Measurements from ENCODE around the gene TP53INP2.
A peak's percentile ranks its signal among the peaks of the same experiment; 100 is the strongest.
"Not testable (repeated sequence)": the region's sequence is repeated elsewhere in the genome, so short reads cannot be mapped to it uniquely, and the experiment has no call there.

The TP53INP2 gene

DNA sequence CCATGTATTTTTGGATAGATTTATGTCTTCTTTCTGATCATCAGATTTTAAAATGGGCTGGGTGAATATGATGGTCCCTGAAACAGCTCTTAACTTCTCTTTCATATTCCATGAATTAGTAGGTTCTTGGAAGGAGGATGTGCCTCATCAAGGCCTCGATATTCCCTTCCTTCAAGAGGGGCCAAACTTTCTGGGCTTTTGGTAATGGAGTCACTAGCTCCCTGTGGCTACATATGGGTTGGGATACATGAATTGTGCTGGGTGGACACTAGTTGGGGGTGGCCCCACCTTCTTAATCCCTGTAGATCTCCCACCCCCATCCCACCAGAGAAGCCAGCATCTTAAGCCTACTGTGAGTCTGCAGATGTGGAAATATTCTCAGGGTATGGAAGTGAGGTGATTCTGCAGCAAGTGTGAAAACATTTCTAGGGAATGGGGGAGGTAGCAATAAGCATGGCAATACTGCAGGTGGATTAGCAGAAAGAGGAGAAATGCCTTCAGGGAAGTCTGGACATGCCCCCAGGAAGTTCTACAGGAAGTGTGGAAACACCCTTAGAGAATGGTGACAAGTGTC lies 2.2 kb downstream of the TP53INP2 start:
- DNase-seq = no peak

DNA sequence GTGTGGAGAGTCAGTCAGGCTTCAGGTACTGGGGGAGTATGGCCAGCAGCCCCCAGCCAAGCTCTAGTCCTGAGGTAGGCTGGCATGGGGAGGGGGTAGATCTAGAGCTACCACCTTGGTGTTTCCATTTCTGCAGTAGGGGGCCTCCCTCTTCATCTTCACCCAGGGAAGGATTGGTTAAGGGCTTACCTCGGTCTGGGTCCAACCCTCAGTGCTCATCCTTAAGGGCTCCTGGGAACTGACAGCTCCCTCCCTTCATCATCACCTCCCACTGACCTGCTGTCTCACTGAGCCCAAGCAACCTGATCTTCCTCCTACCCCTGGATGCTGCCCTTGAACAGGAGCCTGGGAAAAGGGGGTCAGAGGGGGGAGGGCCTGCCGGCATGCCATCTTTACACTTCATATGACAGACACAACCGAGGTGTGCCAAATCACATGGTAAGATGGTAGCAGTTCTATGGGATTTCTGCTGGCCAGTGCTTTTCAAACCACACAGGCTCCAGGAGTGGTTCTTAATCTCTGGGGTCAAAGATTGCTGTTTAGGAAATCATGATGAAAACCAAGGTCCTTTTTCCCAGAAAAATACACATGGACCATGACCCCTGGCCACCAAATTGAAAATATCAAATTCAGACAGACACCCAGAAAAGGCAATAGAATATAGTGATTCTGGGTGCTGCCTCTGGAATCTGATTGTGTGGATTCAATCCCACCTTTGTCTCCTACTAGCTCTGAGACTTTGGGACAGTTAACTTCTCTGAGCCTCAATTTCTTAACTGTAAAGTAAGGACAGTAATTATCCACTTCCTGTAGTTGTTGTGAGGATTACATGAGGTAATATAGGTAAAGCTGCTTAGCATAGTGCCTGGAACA lies 3.0 kb downstream of the TP53INP2 start:
- no peak for DNase-seq

DNA sequence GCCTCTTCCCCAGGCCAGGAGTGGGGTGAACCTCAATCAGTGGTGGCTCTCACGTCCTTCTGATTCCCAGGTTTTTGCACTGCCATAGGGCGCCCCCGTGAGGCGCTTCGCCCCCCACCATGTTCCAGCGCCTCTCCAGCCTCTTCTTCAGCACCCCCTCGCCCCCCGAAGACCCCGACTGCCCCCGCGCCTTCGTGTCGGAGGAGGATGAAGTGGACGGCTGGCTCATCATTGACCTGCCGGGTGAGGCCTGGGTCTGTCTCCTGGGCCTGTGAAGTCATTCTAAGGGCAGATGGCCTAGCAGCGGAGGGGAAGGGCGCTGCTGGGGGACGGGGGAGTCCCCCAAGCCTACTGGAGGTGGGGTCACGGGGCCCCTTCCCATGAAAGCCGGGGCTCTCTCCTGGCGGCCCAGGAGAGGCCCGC lies 4.5 kb downstream of the TP53INP2 start:
- DNase-seq = no peak

DNA sequence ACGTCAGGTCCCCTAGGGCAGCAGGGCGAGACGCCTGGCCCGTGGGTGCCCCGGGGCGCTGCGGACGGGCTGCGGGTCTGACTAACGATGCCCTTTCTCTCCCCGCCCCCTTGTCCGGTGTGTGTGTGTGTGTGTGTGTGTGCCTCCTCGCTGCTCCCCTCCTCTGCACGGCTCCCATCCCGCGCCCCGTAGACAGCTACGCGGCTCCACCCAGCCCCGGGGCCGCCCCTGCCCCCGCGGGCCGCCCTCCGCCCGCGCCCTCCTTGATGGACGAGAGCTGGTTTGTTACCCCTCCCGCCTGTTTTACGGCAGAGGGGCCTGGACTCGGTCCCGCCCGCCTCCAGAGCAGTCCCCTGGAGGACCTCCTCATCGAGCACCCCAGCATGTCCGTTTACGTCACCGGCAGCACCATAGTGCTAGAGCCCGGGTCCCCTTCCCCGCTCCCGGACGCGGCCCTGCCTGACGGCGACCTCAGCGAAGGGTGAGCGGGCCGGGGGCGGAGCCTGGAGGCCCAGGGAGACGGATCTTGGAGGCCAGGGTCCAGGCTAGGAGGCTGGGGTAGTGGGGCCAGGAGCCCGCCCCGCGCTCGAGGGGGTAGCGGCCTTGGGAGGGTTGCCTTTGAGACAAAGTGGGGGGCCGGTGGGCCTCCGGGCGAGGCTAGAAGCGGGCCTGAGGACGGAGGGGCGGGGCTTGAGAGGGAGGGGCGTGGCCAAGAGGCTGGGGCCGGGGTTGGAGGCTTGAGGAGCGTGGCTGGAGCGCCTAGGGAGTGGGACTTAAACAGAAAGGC lies 5.1 kb downstream of the TP53INP2 start:
- peak; percentile 83 for DNase-seq

DNA sequence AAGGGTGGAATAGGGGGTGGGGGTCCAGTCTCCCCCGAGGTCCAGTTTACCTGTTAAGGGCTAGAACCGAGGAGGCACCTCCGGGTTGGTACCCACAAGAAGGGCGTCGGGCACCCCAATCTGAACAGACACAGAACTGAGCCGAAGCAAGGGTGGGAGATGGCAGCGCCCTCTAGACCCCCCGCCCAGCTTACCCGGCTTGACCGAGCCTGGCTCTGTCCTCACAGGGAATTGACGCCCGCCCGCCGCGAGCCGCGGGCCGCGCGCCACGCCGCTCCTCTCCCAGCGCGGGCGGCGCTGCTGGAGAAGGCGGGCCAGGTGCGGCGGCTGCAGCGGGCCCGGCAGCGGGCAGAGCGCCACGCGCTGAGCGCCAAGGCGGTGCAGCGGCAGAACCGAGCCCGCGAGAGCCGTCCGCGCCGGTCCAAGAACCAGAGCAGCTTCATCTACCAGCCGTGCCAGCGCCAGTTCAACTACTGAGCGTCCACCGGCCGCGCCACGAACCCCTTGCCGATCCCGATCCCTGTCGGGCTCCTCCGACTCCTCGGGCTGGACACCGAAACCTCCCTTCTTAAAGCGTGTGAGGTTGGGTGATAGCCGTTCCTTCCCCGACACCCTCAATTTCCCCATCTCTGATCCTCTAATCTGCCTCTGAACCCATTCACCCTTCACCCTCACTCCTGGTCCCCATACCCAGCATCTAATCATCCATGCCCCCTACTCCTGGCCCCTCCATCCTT lies 5.9 kb downstream of the TP53INP2 start:
- DNase-seq = peak; percentile 26

DNA sequence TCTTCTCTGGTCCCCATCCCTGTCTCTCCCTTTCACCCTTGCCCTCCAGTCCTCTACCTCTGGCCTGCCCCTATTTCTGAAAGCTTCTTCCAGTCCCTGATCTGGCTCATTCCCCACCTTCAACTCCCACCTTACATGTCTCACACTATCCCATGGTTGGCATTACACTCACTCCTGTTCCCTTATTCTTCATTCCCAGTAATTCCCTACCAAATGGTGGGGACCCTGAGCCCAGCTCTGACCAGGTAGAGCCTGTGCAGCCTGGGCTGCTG lies 6.4 kb downstream of the TP53INP2 start:
- no peak for DNase-seq

DNA sequence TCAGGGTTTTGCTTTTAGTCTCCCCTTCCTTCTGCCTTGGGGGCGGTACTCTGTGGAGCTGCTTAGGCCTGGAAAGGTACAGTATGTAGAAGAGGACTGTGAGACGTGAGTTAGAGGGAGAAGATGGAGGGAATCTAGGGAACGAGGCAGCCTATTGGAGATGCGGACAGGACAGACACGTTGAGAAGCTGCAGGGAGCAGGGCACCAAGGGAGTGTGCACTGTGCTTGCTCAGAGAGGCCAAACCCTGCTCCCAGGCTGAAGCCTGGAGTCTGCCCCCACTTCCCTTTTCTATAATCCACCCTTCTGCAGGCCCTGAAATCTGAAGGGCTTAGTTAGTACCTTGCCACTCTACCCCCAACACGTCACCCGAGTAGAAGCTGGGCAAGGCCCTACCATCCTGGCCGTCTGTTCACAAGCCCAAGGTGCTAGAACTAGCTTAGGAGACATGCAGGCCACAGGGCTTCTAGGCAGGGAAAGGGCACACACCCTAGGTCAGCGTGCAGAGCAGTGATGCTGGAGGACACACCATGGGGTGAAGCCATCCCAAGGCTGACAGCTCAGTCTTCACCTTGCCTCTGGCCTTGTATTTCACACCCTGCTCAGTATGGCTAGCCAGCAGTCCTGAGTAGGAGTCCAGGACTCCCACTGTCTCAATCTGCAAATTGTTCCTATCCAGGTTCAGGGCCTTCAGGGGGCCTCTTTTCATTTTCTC lies 6.9 kb downstream of the TP53INP2 start:
- no peak for DNase-seq

DNA sequence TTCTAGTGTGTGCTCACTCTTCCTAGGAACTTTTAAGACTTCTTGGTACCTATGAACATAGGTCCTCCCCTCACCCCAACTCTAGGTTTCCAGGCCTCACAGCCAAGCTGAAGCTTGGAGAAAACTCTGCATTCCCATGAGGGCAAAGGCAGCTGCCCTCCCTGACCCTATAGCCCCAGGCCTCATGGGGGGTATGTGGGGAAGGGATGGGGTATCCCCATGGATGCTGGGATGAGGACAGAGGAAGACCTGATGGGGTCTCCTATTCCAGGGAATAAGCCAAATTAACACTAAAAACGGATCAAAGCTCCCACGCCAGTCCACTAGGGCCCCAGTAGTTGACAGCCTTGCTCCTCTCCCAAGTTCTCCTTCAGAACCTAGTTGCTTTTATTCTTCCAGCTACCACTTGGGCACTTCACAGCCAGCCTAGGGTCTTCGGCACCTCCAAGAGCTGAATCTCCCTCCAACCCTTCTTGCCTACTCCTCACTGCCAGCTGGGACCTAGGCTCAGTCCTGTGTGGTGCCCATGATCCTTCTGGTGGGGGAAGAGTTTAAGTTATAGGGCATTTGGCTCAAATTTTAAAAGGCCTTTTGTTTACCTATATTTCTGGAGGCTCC lies 7.8 kb downstream of the TP53INP2 start:
- no peak for DNase-seq

DNA sequence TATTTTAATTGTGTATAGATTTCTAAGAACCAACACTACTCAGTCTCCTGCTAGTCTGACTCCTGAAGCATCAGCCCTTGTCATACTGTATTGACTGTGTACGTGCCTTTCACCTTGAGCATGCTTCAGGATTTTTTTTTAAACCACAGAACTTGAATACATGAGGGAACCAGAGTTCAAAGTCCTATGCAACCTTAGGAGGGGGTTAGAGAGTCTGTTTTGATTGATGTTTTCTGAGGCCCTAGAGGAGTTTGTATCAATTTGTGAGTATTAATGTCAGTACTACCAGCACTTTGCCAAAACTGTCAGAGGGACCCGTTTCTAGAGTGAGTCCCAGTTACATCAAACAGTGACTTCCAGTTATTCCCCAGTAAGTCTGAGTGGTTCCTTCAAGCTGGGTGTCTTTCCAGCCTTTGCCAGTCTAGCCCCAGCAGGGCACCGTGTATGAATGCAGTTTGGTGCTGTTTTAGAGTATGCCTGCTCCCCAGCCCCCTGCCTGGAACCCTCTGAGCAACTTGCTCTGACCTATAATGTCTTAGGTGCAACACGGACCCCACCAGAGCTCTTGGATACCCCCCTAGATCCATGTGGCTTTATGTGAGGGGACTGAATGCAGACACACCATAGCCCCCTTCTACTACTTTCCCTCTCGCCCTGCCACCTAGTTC lies 8.5 kb downstream of the TP53INP2 start:
- DNase-seq = no peak

DNA sequence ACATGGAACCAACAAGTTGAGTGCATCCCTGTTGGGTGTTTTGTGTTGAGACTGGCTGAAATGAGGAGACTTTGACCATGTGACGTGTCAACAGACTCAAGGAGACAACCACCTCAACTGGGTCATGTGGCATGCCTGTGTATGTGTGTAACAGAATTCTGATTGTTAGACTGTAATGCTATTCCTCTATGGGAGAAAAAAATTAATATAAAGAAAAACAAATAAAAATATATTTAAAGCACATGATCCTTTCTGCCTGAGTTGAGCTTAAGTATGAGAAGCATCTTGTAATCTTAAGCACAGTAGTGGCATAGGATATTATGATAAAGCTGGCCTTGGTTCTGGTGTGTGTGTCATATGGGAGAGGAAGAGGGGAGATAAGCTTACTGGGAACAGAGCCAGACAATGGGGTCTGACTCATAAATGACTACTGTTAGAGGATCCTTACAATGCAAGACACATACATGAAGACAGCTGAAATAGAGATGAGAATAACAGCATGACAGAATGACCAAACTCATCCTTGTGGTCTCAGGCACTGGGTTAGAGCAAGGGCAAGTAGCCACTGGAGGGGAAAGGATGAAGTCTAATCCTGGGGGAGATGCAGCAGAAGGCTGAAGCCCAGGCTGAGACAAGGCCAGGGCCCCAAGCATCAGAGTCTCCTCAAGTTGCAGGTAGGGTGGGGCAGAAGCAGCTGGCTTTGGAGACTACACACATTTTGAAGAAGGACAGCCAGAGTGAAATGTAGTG lies 9.2 kb downstream of the TP53INP2 start:
- peak; percentile 96 for DNase-seq

DNA sequence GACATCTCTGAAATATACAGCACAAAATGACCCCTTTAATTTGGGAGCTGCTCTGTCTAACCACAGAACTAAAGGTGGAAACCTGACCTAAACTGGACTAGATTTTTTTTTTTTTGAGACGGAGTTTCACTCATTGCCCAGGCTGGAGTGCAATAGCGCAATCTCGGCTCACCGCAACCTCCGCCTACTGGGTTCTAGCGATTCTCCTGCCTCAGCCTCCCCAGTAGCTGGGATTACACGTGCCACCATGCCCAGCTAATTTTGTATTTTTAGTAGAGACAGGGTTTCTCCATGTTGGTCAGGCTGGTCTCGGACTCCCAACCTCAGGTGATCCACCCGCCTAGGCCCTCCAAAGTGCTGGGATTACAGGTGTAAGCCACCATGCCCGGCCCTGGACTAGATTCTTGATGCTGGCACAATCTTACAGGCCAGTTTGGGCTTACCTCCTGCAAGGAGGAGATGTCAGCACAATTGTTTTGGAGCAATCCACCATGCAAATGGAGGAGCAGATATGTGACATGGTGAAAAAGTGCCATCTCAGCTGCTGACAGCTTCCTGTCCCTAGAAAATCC lies 9.9 kb downstream of the TP53INP2 start:
- DNase-seq = not testable (repeated sequence)

DNA sequence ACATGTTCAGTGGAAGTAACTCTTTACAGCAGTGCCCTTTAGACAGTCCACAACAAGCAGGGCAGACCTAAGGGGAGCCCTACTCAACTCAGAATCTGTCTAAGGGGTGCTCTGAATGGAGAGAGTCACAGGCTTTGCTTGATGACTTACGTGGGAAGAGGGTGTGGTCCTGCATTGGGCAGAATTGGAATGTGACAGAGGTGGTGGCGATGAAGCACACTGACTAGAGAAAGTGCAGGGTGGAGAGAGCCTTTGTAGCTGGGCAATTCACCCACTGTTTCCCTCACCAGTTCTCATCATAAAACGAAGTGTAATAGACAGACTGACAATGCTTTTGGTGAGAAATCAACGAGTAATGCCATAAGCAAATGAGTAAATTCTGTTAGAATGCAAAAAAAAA lies 11.2 kb downstream of the TP53INP2 start:
- no peak for DNase-seq

DNA sequence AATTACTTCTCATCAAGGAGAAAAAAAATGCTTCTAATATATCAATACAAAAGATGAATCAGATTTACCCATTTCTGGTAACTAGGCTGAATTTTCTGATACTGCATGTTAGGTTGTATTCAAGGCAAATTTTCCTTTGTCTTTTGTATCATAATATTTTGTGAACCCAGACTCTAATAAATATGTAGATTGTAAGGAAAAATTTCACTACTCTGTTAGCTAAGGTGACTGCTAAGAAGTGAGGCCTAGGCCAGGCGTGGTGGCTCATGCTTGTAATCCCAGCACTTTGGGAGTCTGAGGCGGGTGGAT lies 12.7 kb downstream of the TP53INP2 start:
- no peak for DNase-seq

DNA sequence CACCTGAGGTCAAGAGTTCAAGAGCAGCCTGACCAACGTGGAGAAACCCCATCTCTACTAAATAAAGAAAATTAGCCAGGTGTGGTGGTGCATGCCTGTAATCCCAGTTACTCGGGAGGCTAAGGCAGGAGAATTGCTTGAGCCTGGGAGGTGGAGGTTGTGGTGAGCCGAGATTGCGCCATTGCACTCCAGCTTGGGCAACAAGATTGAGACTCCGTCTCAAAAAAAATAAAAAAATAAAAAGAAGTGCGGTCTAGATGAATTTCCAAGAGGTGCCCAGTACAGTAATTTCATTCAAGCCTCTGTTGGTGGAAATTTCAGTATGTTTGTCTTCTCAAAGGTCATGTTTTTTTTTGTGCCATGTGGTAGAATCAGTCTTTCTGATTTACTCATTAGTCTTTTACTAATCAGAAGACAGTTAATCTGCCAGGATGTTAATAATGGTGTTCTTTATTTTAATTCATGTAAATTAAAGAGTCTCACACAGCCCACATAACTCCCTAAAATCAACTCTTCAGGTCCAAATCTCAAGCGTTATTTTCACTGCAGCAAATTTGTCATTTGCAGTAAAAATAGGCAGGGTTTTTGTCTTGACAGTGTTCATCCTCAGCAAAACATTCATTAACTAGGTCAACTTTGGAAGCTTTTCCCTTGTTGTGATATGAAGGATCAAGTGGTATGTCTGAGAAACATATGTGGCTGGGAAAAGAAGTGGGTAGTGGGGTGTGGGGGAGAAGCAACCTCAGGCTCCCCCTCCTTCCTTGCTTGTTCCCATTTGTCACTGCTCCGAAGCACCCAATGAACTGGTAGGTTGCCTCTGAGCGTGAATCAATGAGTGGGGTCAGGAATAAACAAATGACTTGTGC lies 13.3 kb downstream of the TP53INP2 start:
- no peak for DNase-seq

DNA sequence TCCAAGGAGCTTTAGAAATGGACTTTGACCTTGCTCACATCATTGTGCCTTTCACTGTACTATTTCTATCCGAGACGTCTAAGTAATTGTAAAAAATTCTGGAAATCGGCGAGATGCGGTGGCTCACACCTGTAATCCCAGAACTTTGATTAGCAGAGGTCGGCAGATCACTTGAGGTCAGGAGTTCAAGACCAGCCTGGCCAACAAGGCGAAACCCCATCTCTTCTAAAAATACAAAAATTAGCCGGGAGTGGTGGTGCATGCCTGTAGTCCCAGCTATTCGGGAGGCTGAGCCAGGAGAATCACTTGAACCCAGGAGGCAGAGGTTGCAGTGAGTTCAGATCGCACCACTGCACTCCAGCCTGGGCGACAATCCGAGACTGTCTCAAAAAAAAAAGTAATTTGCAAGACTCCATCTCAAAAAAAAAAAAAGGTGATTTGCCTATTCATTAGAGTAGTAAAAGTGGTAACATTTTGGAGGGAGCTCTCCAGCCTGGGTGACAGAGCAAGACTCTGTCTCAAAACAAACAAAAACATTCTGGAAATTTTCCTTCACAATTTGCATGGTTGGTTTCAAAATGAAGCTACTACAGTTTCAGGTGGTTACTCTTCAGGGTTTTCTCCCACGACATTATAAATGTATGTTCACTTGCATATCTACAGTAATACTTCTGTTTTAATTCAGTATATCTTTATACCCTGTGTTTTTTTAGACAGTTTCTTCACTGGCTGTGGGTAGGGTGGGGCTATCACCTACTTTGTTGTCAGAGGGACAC lies 15.3 kb downstream of the TP53INP2 start:
- DNase-seq = not testable (repeated sequence)

DNA sequence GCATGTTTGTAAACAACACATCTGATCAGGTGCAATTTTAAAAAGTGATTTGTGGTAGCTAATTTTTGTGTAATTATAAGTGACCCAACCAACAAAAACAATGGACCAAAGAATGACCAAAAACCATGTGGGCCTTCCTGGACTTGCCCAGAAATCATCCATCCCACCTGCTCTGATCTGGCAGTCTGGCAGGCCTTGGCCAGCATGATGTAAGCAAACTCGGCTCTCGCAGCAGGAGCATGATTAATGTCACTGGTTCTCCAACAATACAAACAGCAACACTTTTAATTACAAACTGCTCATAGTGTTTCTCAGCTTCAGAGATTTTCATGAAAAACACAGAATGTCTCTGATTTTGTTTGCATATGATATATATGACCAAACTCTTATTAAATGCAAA lies 16.1 kb downstream of the TP53INP2 start:
- DNase-seq = no peak

DNA sequence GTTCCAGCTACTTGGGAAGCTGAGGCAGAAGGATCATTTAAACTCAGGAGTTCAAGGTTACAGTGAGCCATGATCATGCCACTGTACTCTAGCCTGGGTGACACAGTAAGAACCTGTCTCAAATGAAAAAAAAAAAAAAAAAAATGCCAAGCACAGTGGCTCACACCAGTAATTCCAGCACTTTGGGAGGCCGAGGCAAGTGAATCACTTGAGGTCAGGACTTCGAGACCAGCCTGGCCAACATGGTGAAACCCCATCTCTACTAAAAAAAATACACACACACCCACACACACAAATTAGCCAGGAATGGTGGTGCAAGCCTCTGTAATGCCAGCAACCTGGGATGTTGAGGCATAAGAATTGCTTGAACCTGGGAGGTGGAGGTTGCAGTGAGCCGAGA lies 18.4 kb downstream of the TP53INP2 start:
- DNase-seq = not testable (repeated sequence)

DNA sequence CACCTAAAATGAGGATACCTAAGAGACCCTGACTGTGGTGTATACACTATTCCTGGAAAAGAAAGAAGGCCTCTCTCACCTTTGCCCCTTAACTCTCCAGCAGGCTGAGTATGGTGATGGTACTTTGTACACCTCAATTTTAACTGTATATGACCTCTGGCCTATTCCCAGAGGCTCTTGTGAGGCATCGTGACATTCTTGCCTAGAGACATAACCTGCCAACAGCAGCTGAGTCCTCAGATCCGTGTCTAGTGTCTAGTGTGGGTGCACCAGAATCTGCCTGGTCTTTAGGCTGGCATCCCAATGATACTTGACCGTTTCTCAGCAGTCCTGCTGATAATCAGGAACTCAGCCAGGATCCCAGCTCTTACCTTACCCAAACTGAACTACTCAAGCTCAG lies 20.0 kb downstream of the TP53INP2 start:
- DNase-seq = no peak

DNA sequence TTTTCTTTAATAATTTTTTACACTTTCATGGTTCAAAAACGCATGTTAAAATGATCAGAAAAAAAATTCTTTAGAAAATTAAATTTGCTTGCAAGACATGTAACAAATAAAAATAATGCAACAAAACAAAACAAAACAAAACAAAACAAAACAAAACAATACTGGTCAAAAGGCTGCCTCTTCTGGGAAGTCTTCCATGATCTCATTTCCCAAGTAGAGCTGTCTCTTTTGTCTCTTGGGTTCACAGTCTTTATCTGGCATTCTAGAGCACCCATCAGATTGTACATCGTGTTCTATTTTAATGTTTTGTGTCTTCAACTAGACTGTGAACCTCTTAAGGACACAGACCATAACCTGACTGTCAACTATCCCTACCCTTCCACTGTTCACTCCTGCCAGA lies 25.3 kb downstream of the TP53INP2 start:
- DNase-seq = no peak
